ENCODE results near the gene FUBP1. TPM values are rescaled to one million over a fixed set of nuclear protein-coding genes. Genes with fewer than 3 reads are reported as not detected.

Gene FUBP1
- polyA plus RNA-seq, 1 donor, result 224 TPM

Other genes starting within 250 kb of the FUBP1 start
- 60.6 TPM for gene USP33, start 219.2 kb downstream of the FUBP1 start, polyA plus RNA-seq
- 18.4 TPM for gene MIGA1, start 199.4 kb downstream of the FUBP1 start, polyA plus RNA-seq
- gene NEXN, start 90.4 kb downstream of the FUBP1 start, polyA plus RNA-seq, result 26.0 TPM
- 29.7 TPM for gene DNAJB4, start 25.9 kb upstream of the FUBP1 start, polyA plus RNA-seq
- 77.1 TPM for gene GIPC2, start 66.9 kb upstream of the FUBP1 start, polyA plus RNA-seq

Measured in large intestine (tissue), 1 donor.